Measurements from ENCODE around the gene RCOR2.
"Not testable (repeated sequence)": the region's sequence is repeated elsewhere in the genome, so short reads cannot be mapped to it uniquely, and the experiment has no call there.

Gene RCOR2

GRCh38 chr11:63876616-63877015 lies 40.3 kb downstream of the RCOR2 start:
- DNase-seq: no peak

DNA sequence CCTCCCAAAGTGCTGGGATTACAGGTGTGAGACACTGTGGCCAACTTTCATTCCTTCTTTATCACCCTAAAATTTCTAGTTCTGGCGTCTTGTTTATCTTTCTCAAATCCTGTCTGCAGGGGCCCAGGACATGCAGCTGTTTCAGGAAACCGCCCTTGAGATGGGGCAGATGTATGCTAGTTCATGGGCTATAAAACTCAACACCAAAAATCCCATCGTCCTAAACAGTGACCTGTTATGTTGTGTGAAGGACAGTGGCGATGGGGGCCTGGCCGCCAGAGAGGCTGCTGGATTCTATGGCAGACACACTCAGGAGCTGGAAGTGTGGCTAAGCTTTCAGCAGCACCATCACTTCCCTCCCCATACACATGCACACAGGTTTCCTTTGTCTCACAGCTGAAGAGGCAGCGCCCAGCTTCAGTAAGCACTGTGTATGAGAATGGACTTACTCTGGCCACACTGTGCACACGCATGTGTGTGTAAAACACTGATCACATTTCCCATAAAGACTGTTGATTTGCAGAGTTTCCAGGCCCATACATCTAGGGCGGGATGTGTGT lies 41.4 kb downstream of the RCOR2 start:
- no peak for DNase-seq

GRCh38 chr11:63874511-63874910 lies 42.5 kb downstream of the RCOR2 start:
- no peak for DNase-seq

DNA sequence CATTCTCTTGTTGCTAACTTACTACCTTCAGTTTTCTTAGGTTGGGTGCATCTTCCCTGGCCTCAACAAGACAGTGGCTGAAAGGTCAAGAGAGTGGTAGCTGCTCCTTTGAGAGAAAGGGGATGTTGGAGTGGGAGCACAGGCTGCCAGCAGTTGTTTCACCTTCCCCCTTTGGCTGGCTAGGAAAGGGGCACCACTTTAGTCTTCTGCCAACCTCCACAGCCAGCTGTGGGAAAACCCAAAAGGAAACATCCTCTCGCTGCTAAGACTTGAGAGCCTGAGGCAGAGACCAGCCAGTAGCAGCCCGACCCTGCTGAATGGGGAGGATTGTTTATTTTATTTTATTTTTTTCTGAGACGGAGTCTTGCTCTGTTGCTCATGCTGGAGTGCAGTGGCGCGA lies 43.7 kb downstream of the RCOR2 start:
- no peak for DNase-seq

DNA sequence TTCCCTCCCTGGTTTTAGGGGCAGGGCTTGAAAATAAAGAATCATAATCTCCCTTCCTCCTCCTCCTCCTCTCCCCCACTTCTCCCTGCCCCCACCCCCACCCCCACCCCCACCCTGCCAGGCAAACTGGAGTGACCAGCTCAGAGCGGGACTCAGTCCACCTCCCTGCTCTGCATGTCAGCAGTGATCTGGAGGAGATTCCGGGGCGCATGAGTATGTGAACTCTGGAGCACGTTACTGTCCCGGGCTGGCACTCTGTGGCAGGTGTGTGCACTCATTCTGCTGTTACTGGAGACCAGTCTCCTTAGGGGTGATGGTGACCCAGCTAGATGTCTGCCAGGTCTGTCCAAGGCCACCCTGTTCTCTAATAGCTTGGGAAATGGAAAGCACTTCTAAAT lies 44.2 kb downstream of the RCOR2 start:
- no peak for DNase-seq

- DNase-seq: peak; percentile 29 to 54
Observed at GRCh38 chr11:63871962-63872799, 44.8 kb downstream of the RCOR2 start.

GRCh38 chr11:63870351-63871140 lies 46.4 kb downstream of the RCOR2 start:
- DNase-seq: peak; percentile 21 to 41

- peak; percentile 20 to 46 for DNase-seq
Observed at GRCh38 chr11:63869683-63870082, 47.3 kb downstream of the RCOR2 start.

- DNase-seq: no peak
Observed at GRCh38 chr11:63869171-63869591, 47.8 kb downstream of the RCOR2 start.

GRCh38 chr11:63868399-63869064 lies 48.4 kb downstream of the RCOR2 start:
- no peak for DNase-seq

- DNase-seq: no peak
Observed at GRCh38 chr11:63867511-63867910, 49.5 kb downstream of the RCOR2 start.

- DNase-seq: peak; percentile 77 to 86
Observed at GRCh38 chr11:63866211-63866610, 50.8 kb downstream of the RCOR2 start.

DNA sequence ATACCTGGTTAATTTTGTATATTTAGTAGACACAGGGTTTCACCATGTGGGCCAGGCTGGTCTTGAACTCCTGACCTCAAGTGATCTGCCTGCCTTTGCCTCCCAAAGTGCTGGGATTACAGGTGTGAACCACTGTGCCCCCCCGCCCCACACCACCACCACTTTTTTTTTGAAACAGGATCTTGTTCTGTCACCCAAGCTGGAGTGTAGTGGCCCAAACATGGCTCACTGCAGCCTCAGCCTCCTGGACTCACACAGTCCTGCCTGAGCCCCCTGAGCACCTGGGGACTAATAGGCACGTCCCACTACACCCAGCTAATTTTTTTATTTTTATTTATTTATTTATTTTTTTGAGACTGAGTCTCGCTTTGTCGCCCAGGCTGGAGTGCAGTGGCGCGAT lies 53.3 kb downstream of the RCOR2 start:
- DNase-seq: not testable (repeated sequence)

GRCh38 chr11:63862923-63863322 lies 54.0 kb downstream of the RCOR2 start:
- DNase-seq: no peak

Data from activated CD4-positive, alpha-beta T cell treated with anti-CD3 and anti-CD28 coated beads, Interleukin-2, amount 50 U/mL, for 48 hours (primary cell).